Astrocyte (in vitro differentiated cells and primary cell): ENCODE measurements around the gene TM2D3.

Experiments
- CTCF ChIP-seq: IDR thresholded peaks from 2 replicates; pipeline ENCODE4 v1.5.1; 2011; ENCODE audit warnings: low read depth, mild to moderate bottlenecking, inconsistent platforms, low read length, moderate library complexity; ENCODE audit not compliant: insufficient read depth
- EZH2 ChIP-seq: IDR thresholded peaks from 2 replicates; pipeline ENCODE4 v1.6.1; 2012; ENCODE audit warnings: mild to moderate bottlenecking, low read length, inconsistent platforms; ENCODE audit not compliant: insufficient read depth

GRCh38 chr15:101633356-101633755 lies 18.8 kb downstream of the TM2D3 start:
- no peak for TF ChIP-seq CTCF
- no peak for TF ChIP-seq EZH2
